T-helper 9 cell (primary cell): Measurements from ENCODE around the gene PPP1R15B.

Source experiments
- DNase-seq: peaks from one replicate; pipeline ENCODE4 v3.0.0-alpha.2; 2020

PPP1R15B gene

DNA sequence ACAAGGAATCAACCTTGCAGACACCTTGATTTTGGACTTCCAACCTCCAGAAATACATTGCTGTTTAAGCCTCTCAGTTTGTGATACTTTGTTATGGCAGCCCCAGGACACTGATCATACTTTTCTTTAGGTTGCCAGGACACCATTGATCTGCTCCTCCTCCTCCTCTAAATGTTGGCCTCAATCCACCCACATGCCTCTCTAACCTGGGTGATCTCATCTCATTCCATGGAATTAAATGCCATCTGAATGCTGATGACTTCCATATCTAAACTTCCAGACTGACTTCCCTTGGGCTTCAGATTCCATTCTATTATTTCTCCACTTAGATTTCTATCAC is 7.4 kb upstream of the PPP1R15B start:
- no peak for DNase-seq

DNA sequence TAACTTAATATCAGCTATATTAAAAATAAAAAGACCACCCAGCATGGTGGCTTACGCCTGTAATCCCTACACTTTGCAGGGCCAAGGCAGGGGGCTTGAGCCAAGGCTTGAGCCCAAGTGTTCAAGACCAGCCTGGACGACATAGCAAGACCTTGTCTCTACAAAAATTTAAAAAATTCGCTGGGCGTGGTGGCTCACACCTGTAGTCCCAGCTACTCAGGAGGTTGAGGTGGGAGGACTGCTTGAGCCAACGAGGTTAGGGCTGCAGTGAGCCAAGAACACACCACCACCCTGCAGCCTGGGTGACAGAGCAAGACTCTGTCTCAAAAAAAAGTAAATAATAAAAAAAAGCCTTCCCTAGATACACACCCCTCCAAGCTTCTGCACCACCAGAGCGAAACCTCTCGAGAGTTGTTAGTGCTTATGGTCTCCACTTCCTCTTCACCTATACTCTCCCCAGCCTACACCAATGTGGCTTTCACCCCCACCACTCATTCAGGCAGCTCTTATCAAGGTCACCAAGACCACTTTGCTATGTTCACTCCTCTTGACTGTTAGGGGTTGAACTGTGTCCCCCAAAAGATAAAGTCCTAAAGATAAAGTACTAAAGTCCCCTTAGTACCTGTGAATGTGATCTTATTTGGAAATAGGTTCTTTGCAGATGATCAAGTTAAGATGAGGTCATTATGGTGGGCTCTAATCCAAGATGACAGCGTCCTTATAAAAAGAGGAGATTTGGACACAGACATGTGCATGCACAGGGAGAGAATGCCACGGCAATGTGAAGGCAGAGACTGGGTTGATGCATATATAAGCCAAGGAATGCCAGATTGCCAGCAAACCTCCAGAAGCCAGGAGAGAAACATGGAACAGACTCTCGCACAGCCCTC is 6.8 kb upstream of the PPP1R15B start:
- DNase-seq: no peak

DNA sequence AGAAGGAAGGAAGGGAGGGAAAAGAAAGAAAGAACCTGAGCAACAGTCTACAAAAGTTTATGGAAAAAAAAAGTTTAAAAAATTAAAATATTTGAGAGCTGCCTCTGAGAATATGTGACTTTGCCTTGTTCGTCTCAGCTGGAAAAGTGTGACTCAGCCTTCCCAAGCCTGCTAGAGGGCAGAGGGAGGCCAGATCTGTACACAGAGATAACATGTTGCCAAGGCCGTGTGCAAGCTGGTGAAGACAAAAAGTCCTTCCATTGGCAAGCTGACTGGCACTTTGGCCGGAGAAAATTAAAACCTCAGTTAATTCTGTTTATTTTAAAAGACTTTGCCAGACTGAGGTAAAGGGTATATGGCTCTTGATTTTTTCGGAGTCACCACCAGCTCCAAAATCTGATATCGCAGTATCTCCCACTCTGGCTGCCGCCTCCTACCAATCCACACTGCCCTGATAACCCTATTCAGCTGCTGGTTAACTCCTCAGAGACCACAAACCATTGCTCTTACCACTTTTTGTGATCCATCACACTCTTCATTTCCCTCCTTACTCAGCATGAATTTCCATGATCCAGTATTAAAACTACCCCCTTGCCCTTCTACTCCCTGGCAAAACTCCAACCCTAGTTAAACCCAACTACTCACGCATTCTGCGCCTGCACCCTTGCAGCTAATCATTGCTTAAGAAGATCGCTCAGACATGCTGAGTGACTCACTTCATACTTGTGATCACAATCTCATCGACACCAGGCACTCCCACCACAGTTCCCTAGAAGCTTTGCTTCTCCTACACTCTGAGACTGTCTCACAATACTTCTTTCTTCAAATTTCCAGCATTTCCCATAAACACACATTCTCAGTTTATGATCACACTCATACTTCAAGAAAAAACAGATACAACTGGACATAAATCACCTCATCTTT is 5.7 kb upstream of the PPP1R15B start:
- no peak for DNase-seq

DNA sequence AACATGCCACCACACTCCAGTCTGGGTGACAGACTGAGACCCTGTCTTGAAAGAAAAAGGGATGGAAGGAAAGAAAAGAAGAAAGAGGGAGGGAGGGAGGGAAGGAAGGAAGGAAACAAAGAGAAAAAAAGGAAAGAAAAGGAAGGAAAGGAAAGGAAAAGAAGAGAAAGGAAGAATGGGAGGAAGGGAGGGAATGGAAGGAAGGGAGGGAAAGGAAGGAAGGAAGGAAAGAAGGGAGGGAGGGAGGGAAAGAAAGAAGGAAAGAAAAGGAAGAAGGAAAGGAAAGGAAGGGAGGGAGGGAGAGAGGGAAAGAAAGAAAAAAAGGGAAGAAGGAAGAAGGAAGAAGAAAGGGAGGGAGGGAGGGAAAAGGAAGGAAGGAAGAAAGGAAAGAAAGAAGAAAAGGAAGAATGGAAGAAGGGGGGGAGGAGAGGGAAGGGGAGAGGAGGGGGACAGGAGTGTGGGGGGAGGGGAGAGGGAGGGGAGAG is 5.0 kb upstream of the PPP1R15B start:
- DNase-seq: no peak

DNA sequence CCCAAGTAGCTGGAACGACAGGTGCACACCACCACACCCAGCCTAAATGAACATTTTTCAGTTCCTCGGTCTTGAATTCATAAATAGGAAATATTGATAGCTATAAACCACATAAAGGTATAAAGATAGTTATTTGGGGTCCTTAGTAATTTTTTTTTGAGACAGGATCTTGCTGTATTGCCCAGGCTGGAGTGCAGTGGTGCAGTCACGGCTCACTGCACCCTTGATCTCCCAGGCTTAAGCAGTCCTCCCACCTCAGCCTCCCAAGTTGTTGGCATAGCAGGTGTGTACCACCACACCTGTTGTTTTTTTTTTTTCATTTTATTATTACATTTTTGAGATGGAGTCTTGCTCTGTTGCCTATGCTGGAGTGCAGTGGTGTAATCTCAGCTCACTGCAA is 3.7 kb upstream of the PPP1R15B start:
- DNase-seq: no peak

DNA sequence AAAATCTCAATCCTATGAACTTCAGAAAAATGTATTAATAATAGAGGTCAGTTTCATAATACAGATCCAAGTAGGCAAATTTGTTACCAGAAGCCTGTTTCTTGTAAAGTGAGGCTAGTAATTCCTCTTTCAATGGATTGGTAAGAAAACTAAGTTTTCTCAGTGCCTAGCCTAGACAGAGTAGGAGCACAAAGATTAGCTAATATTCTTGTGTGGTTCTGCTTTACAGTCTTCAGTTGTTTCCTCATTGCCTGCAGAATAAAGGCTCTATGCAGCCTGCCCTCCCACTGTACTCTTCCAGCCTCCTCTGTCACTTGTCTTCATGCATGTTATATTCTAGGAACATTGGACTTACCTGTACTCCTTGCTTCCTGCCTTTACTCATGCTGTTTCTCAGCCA is 2.4 kb upstream of the PPP1R15B start:
- DNase-seq: no peak

DNA sequence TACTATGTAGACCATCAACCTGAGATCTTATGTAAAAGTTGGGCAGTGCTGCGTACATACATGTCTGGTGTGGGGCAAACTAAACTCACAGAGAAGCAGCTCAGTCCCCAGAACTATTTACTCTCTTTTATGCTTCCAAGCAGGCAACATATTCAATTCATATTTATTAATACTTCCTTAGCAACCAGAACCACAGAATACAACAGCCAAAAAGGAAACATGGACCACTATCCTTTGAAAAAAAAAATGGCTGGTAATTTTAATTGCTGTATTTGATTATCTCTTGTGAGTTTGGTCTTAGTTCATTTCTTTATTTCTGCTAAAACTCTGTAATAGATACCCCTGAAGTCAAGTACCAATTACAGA is 1.5 kb upstream of the PPP1R15B start:
- no peak for DNase-seq

DNA sequence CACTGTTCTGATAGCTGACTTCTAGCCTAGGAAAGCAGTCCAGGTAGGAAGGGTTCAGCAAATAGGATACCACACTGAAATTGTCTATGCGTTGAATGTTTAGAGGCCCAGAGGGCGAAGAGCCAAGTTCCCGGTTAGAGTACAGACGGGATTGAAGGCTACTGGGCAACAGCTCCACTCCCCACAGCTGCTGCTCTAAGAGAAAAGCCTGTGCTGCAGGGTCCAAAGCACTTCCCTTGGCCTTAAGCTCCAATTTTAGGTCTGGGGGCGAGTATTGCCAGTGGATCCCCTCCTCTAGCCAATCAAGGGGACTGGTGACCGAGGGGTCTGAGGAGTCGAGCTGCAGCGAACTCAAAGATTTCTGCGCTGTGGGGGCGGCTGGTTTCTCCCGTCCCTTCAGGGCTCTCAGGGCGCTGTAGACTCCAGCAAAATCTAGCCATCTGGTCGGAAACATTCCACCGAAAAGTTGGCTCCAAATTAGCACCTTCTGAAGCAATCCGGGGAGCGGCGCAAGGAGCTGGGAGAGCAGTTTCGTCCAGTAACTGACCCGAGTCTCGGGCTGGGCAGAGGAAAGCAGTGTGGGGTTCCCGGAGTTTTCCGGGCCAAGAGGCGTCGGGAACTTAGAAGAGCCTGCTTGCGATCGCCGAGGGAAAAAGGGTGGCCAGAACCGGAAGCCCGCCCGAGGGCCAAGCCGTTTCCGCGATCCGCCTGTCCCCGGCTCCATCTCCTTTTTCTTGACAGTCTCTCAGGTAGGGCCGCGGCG is 748 bp downstream of the PPP1R15B start:
- no peak for DNase-seq

DNA sequence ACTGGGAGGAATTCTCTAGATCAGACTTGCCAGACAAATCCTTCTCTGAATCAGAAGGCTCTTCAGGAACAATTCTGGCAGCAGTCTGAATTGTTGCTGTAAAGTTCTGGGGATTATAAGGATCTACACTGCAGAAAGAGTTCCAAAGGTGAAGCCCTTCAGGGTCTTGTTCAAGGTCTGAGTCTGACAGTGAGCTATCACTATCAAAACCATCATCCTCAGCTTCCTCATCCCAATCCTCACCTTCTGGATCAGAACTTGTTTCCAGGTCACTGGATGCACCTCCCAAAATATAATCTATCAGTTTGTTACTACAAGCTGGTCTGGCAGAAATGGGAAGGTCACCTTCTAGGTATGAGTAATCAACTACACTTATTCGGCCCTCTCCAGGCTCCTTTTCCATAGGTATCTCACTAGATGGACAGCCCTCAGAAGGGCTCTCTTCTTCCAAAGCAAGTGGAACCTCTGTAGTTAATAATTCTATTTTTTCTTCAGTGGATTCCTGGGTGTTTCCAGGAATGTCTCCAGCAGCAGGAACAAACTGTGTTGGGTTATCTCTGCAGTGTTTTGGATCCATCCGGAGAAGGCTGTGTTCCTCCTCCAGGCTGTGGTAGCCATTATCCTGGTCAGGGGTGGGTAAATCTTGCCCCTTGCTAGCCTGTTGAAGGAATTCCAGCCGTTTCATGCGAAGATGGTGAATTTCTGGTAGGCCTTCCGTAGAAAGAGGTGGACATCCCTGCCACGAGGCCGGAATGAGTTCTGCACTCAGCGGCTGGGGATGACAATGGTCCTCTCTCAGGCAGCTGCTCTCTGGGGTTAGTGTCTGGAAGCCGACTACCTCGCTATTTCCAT is 1.6 kb downstream of the PPP1R15B start:
- DNase-seq: no peak

DNA sequence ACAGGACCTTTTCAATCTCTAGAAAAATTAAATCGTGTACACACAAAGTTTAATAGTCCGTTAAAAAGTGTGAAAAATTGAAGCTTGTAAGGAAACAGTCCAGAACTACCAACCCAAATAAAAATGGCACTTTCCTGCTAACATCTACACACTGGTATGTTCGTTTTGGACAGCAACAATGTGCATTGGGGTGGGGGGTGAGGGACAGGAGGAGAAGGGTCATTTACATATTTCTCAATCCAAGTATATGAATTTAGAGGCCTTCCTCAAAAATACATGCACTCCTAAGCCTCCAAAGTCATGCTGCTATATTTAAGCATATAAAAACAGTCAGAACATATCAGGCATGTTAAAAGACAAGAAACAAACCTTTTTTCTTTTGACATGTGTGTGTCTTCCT is 2.5 kb downstream of the PPP1R15B start:
- DNase-seq: no peak

DNA sequence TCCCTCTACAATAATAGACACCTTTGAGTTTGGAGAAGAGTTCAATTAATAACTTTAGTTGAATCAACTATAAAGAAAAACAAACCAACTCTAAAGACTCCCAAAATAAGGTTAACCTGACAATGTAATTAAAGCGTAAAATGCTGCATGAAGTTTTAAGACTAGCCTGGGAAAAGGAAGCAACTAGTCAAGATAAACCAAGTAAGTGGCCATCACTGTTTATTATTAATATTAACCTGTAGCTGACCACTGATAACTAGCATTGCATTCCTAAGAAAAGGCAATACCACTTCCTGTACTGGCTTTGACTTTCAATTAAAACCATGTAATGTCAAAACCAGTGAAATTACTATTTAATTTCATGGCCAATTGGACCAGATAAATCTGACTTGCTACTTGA is 3.0 kb downstream of the PPP1R15B start:
- DNase-seq: no peak

DNA sequence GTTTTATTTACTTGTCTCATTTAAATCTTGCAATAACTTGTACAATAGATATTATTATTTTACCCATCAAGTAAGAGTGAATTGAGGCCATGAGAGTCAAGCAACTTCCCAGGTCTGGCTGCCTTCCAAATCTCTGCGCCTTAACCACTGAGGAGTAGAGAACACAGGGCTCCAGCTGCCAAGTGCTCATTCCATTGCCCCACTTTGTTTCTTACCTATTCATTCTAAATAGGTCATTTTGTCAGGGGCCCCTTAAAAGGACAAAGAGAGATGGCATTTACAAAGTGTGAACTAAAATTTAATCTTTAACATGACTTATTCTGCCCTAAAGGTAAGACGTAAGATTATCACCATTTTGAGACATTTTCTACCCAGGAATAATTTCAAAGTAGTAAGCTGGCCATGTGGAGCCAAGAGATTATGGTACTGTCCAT is 3.5 kb downstream of the PPP1R15B start:
- peak; percentile 27 for DNase-seq

DNA sequence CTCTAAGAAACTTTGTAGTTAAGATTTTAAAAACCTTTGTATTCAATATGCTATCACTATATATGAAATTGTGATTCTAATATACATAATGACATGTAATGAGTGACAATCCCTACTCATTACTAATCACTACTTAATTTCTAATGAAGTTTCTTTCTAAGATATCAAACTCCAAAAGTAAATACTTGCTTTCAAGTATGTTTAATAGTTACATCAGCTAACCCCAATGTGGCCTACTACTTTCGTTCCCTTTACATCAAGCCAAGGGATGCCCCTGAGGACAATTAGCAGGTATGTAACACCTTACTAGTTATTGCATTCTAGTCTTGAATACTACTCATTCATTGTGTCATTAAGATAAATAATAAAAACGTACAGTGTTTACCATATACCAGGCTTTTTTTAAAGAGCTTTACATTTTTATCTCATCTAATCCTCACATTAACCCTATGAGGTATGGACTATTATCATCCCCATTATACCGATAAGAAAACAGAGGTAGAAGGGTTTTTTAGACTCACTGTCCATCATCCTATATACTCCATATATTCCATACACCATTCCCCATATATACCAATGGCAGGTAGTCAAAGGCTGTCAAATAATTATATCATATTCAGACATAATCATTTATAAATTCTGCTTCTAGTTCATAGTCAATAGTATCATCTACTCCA is 4.2 kb downstream of the PPP1R15B start:
- DNase-seq: no peak

DNA sequence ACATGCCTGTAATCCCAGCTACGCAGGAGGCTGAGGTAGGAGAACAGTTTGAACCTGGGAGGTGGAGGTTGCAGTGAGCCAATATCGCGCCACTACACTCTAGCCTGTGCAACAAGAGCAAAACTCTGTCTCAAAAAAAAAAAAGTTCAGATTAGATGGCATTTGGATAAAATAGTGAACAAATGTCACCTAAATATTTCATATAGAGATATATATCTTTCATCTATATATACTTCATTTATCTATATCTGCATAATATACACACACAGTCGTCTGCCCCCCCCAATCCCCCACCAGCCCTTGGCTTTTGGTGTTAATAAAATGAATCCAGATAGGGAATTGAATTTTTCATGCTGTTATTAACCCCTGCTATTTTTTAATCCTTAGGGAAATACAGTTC is 5.0 kb downstream of the PPP1R15B start:
- no peak for DNase-seq

DNA sequence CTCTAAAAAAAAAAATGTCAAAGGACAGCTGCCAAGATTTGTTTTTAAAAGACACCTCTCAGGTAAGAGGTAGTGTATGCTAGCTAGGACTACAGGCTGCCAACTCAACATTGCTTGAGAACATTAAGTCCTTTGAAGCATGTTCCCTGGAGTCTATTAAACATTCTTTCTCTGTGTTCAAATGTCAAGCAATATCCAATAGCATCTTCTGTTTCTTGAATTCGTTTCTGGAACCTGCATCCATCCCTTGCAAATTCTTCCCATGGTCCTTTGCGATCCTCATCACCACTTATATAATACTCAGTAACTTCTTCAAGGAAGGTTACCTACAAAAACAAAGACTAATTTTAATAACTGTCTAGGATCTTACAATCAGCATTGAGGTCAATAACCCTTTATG is 5.6 kb downstream of the PPP1R15B start:
- DNase-seq: no peak

DNA sequence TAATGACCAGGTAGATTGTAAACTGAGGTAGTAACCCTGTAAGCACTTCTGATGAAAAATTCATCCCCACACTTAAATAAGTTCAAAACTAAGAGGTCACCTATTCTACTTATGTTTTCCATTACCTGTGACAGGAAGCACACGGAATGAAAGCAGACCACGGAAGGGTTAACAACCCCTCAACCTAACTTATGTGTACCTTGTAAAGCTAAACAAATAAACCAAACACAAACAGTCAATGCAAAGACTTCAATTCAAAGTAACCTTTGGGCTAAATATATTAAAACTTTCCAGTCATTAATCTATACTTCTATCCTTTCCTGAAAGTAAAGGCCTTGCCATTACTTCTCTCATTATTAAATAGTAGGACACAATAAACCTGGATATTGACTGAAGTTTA is 7.0 kb downstream of the PPP1R15B start:
- no peak for DNase-seq

DNA sequence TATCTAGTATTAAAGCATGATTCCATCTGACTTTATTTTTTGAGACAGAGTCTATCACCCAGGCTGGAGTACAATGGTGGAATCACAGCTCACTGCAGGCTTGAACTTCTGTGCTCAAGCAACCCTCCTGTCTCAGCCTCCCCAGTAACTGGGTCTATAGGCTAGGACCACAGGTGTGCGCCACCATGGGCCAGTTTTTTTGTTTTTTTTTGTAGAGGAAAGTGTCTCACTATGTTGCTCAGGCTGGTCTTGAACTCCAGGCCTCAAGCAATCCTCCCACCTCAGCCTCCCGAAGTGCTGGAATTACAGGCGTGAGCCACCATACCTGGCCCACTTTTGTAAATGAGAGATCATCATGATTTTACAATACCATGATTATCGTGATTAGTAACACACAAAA is 9.2 kb downstream of the PPP1R15B start:
- DNase-seq: no peak

DNA sequence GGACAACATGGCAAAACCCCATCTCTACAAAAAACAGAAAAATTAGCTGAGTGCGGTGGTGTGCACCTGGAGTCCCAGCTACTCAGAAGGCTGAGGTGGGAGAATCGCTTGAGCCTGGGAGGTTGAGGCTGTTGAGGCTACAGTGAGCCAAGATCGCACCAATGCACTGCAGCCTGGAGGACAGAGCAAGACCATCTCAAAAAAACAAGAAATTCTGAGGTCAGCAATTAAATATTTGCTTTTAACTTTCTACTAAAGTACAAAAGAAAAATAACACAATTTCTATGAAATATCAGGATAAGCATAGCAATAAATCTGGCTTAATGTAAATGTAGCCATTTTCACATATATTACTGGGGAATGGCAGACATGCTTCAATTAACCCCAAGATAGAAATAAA is 9.9 kb downstream of the PPP1R15B start:
- no peak for DNase-seq

DNA sequence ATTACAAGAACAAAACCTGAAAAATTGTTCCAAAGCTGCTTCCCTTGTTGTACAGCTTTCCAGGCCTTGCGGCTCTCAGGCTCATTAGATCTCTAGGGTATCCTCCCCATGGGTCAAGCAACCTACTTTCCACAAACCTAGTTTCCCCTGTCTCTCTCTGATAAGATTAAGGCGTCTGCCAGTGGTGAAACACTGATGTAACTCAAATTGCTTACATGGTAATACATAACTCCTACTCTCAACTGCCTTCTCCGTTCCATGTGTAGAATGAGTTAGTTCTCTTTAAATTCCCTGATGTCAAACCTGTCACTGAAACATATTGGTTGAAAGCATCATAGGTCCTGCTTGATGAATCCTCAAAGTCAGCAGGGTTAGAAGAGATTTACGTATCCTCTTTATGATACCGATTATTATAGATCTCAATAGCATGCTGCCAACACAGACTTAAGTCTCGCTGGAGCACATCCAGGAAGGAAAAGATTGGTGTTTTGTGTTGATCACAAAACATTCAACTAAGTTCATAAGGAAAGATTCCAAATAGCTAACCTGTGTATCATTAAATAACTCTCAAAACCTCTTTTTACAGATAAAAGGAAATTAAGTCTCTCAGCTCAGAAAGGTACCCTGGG is 10.6 kb downstream of the PPP1R15B start:
- DNase-seq: no peak

DNA sequence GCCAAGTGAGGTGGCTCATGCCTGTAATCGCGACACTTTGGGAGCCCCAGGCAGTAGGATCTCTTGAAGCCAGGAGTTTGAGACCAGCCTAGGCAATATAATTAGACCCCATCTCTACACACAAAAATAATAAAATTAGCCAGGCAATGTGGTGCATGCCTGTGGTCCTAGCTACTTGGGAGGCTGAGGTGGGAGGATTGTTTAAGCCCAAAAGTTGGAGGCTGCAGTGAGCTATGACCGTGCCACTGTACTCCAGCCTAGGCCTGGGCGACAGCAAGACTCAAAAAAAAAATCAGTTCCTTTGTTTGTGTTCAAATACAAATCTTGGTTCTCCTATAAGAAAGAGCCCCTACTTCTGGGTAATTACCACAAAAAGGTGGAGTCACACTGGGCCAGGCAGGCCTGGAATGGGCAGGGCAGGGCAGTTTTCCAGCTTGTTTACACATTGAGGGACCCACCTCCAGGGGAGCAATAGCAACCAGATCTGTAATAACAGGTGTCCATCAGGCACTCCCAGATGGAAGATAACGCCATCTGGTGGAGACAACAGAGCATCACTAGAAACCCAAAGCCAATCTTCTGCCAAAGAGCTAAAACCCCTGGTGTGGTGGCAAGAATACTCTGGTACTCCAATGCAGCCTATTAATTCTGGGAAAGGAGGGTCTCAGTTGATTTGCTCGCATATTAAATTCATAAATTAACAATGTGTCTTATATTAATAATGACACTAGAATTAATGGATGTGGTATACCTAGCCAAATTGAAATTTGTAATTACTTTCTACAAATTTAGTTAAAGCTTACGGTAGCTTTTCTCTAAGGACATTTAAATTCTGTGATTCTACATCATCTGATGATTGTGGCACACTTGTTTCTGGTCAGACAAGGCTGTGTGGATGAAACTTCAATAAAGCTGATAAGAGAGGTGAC is 13.2 kb downstream of the PPP1R15B start:
- DNase-seq: peak; percentile 20
